DOHH2 (cell line): ENCODE results near the gene CHRND.

Experiments
- H3F3A ChIP-seq: fragments of 200-600 bp; sonication (generic), shearing (Covaris generic); 2 replicates; pipeline ENCODE4 v1.6.0; 2016; ENCODE audit warnings: antibody characterized with exemption, mild to moderate bottlenecking; ENCODE audit not compliant: control insufficient read depth, insufficient read depth
- H3K27ac ChIP-seq: fragments of 200-600 bp; sonication (generic); 2 replicates; pipeline ENCODE4 v1.5.1; 2014; ENCODE audit warnings: low read depth, mild to moderate bottlenecking, low read length, moderate library complexity
- H3K27me3 ChIP-seq: fragments of 200-600 bp; sonication (generic); 2 replicates; pipeline ENCODE4 v1.6.1; 2014; ENCODE audit warnings: mild to moderate bottlenecking, low read length, mixed read lengths; ENCODE audit not compliant: control insufficient read depth
- H3K36me3 ChIP-seq: fragments of 200-600 bp; sonication (generic); 2 replicates; pipeline ENCODE4 v1.6.1; 2014; ENCODE audit warnings: mild to moderate bottlenecking, low read length, moderate library complexity, mixed read lengths; ENCODE audit not compliant: control insufficient read depth
- H3K4me1 ChIP-seq: fragments of 200-600 bp; sonication (generic); 2 replicates; pipeline ENCODE4 v1.6.1; 2014; ENCODE audit warnings: mild to moderate bottlenecking, low read length, mixed read lengths; ENCODE audit not compliant: control insufficient read depth
- H3K4me2 ChIP-seq: fragments of 200-600 bp; sonication (generic); 2 replicates; pipeline ENCODE4 v1.6.0; 2014; ENCODE audit warnings: mild to moderate bottlenecking, low read length, moderate library complexity
- H3K4me3 ChIP-seq: fragments of 200-600 bp; sonication (generic); 2 replicates; pipeline ENCODE4 v1.5.1; 2014; ENCODE audit warnings: mild to moderate bottlenecking, low read length, mixed read lengths
- H3K79me2 ChIP-seq: fragments of 200-600 bp; sonication (generic); 2 replicates; pipeline ENCODE4 v1.6.1; 2014; ENCODE audit warnings: mild to moderate bottlenecking, low read length, mixed read lengths; ENCODE audit not compliant: control insufficient read depth
- H3K9me2 ChIP-seq: fragments of 200-600 bp; sonication (generic); replicated peaks from 2 replicates; pipeline ENCODE4 v1.6.1; 2014; ENCODE audit warnings: mild to moderate bottlenecking, low read length, mixed read lengths; ENCODE audit not compliant: control insufficient read depth
- H3K9me3 ChIP-seq: fragments of 200-600 bp; sonication (generic); 2 replicates; pipeline ENCODE4 v1.6.1; 2014; ENCODE audit warnings: antibody characterized with exemption, low read length, mixed read lengths; ENCODE audit not compliant: control insufficient read depth, insufficient read depth
- H4K20me1 ChIP-seq: fragments of 200-600 bp; sonication (generic); 2 replicates; pipeline ENCODE4 v1.6.0; 2014; ENCODE audit warnings: low read depth, mild to moderate bottlenecking, antibody characterized with exemption, low read length, moderate library complexity; ENCODE audit not compliant: control insufficient read depth, insufficient read depth
- CTCF ChIP-seq: fragments of 200-600 bp; sonication (generic); IDR thresholded peaks from one replicate; pipeline ENCODE4 v1.5.1; 2014; ENCODE audit warnings: antibody characterized with exemption, mild to moderate bottlenecking, low read depth, low read length; ENCODE audit not compliant: poor library complexity, severe bottlenecking
- EZH2phosphoT487 ChIP-seq: fragments of 200-600 bp; sonication (generic); IDR thresholded peaks from 2 replicates; pipeline ENCODE4 v1.6.1; 2017; ENCODE audit warnings: borderline replicate concordance, mild to moderate bottlenecking, antibody characterized with exemption, low read length, moderate library complexity, mixed read lengths

The CHRND gene

GRCh38 chr2:232573042-232573441 is 47.1 kb downstream of the CHRND start:
- H4K20me1 ChIP-seq, result no peaks in the 10 kb centered on the region
- no peak overlapping the region for H3K4me3 ChIP-seq
- H3K4me2 ChIP-seq, result no peak overlapping the region
- no peaks in the 10 kb centered on the region for H3K27me3 ChIP-seq
- TF ChIP-seq EZH2phosphoT487 (no peak), CTCF (no peak)
- H3F3A ChIP-seq, result no peaks in the 10 kb centered on the region
- peaks cover 4% of the 10 kb centered on the region; the same call in 1 of the 2 replicates for H3K4me1 ChIP-seq
- no peaks in the 10 kb centered on the region for H3K79me2 ChIP-seq
- no peaks in the 10 kb centered on the region for H3K9me2 ChIP-seq
- no peaks in the 10 kb centered on the region for H3K9me3 ChIP-seq
- peaks cover 26% of the 10 kb centered on the region for H3K36me3 ChIP-seq
- no peak overlapping the region for H3K27ac ChIP-seq

- Histone ChIP-seq H3K79me2 (no peaks in the 10 kb centered on the region), H3K4me3 (no peak overlapping the region), H4K20me1 (no peaks in the 10 kb centered on the region), H3K4me2 (no peak overlapping the region), H3K27ac (no peak overlapping the region), H3F3A (no peaks in the 10 kb centered on the region), H3K36me3 (peaks cover 18% of the 10 kb centered on the region), H3K4me1 (peaks cover 4% of the 10 kb centered on the region; the same call in 1 of the 2 replicates), H3K9me2 (no peaks in the 10 kb centered on the region), H3K27me3 (no peaks in the 10 kb centered on the region), H3K9me3 (no peaks in the 10 kb centered on the region)
- no peak for TF ChIP-seq CTCF
- no peak for TF ChIP-seq EZH2phosphoT487
These were observed 47.9 kb downstream of the CHRND start for GRCh38 chr2:232573771-232574435.

GRCh38 chr2:232574674-232575403 is 48.9 kb downstream of the CHRND start:
- TF ChIP-seq EZH2phosphoT487 (no peak), CTCF (no peak)
- Histone ChIP-seq H3K9me2 (no peaks in the 10 kb centered on the region), H4K20me1 (no peaks in the 10 kb centered on the region), H3K4me3 (no peak overlapping the region), H3K4me2 (no peak overlapping the region), H3K4me1 (peaks cover 4% of the 10 kb centered on the region; the same call in 1 of the 2 replicates), H3K9me3 (no peaks in the 10 kb centered on the region), H3K27me3 (no peaks in the 10 kb centered on the region), H3K79me2 (no peaks in the 10 kb centered on the region), H3F3A (no peaks in the 10 kb centered on the region), H3K27ac (no peak overlapping the region), H3K36me3 (peaks cover 8% of the 10 kb centered on the region)
